NOMO-1 treated with dmso at 0.1 percent for 144 hours (cell line): Measurements from ENCODE around the gene MATN3.
A peak's percentile ranks its signal among the peaks of the same experiment; 100 is the strongest.

Source experiments
- DNase-seq: peaks from one replicate; lab custom pipeline; 2025; ENCODE audit not compliant: unreplicated experiment; lab: John Stamatoyannopoulos, UW

Gene MATN3

DNA sequence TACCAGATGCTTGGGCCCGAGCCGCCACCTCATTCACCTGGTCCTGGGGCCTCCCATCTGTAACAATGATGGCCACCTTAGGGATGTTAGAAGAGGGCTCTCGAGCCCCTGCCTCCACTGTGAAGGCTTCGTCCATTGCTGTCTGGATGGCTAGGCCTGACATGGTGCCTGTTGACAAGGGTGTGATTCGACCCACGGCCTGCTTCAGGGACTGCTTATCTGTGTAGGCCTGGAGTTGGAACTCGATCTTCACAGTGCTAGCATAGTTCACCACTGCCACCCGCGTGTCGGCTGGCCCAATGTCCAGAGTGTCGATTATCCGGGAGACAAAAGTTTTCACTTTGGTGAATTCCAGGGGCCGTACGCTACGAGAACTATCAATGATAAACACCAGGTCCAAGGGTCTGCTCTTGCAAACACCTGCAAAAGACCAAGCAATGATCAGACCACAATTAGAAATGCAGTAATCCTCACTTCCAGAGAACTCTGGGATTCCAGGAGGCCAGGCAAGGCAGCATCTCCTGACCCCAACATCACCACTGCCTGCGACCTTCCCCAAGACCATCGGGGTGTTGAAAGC, 6.5 kb downstream of the MATN3 start:
- no peak for DNase-seq

DNA sequence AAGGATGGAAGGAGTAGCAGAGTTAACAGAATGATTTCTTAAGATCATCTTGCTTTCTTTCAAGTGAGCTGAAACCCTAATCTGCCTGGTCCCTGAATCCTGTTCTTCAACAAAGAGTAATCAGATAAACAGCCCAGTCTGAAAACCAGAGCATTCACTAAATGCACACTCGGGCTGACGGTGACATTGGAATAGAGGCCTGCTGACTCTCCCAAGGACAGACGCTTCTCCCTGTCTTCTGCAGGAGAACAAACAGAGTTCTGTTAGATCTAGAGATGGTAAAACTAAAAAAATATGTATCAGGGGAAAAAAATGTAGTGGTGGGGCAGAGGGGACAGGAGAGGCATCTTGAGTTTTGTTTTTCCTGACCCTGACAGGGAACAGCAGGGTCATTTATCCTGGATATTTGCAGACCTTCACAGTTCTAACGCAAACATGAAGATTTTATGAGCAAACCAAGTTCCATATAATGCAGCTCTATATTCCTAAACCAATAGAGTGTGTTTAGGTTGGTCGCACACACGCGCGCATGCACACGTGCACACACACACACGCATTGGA, 7.3 kb downstream of the MATN3 start:
- no peak for DNase-seq

DNA sequence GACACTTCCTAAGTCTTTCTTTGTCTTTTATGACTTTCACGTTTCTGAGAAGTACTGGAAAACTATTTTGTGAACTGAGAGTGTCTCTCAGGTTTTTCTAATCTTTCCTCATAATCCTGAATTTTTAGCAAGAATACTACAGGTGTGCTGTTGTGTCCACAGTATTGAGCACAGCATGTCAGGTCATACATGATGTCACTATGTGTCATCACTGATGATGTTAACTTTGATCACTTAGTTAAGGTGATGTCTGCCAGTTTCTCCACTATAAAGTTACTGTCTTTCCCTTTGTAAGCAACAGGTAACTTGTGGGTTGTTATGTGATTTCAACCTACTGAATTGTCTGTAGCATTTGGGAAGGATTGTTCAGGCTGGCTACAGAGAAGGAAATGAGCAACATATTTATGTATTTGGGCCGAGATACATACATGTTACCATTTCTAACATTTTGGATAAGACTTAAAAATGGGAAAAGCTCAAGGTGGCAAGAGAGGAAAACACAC, 11.1 kb downstream of the MATN3 start:
- no peak for DNase-seq

DNA sequence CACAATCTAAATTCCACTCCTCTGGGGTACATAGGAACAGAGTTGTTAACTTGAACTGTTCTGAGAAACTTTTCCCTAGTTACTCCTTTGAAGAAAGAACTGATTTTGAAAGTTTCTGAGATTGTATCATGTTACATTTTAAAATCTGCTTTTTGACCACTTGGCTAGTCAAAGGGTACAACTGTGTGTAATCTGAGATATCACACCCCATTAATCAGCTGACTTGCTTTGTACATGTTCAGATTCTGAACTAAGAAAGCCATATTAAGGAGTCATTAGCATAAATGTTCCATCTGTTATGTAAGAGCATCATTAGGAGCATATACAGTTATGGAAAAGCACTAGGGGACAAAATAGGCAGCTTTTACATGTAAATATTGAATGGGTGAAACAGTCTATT, 18.7 kb downstream of the MATN3 start:
- no peak for DNase-seq

- no peak for DNase-seq
These were observed 20.6 kb downstream of the MATN3 start for GRCh38 chr2:19991895-19992294.

GRCh38 chr2:19990416-19990728, 22.1 kb downstream of the MATN3 start:
- no peak for DNase-seq

GRCh38 chr2:19989667-19990415, 22.6 kb downstream of the MATN3 start, which contains the start of gene WDR35:
WDR35 (minus strand) TSS chr2:19990105; CDS start chr2:19990015, 90 bp downstream.
- DNase-seq, result peak; percentile 9

GRCh38 chr2:19989342-19989666, 23.2 kb downstream of the MATN3 start:
- no peak for DNase-seq

GRCh38 chr2:19988600-19988999, 23.9 kb downstream of the MATN3 start:
- no peak for DNase-seq

- DNase-seq, result peak; percentile 11
These were observed 24.5 kb downstream of the MATN3 start for GRCh38 chr2:19987936-19988335.

DNA sequence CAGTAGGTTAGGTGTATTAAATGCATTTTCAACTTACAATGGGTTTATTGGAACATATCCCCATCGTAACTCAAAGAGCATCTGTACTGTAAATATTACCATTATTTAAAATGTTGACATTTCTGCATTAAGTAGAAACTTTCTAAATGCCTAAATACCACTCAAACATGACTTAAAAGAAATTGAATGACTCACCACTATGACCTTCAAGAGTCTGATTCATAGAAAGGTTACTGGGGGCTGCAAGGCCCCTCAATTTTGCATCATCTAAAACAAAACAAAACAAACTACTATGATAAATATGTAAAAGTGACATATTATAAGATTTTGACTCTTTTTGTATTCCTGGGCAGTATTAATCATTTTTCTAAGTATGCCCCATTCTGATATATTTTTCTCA, 30.2 kb downstream of the MATN3 start:
- no peak for DNase-seq

- no peak for DNase-seq
These were observed 32.5 kb downstream of the MATN3 start for GRCh38 chr2:19979932-19980331.

DNA sequence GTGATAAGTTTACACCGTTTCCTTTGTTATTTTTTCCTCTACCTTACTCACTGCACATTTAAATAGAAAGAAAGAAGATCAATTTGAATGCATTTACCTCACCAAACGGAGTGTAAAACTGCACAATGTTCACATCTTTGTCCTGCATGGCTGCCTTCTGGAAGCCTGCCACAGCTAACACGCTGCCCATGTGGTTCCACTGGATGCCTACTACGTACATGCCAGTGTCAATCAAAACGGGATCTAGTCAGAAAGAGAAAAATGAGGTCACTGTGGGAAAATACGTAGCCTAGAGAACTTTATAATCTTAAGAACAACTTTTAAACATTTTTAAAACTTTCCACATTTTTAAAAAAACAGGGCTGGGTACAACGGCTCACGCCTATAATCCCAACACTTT, 39.0 kb downstream of the MATN3 start:
- no peak for DNase-seq

DNA sequence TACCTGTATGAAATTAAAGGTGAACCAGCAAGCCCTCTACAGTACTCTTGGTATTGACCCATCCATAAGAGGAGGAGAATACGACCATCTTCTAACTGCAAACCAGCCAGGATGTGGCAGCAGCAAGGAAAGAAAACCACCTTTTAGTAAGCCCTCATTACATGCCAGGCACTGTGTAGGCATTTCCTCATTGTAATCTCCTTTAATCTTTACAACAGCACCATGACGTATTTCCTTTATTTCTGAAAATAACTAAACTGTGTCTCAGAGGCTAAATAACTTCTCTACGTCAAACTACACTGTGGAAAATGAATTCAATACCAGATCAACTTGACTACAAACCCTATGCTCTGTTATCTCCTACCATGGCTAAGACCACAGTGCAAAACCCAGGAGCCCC, 40.8 kb downstream of the MATN3 start:
- DNase-seq, result no peak

- DNase-seq, result no peak
These were observed 49.1 kb downstream of the MATN3 start for GRCh38 chr2:19963386-19963785.

- DNase-seq, result peak; percentile 45
These were observed 56.7 kb downstream of the MATN3 start for GRCh38 chr2:19955544-19956422.

DNA sequence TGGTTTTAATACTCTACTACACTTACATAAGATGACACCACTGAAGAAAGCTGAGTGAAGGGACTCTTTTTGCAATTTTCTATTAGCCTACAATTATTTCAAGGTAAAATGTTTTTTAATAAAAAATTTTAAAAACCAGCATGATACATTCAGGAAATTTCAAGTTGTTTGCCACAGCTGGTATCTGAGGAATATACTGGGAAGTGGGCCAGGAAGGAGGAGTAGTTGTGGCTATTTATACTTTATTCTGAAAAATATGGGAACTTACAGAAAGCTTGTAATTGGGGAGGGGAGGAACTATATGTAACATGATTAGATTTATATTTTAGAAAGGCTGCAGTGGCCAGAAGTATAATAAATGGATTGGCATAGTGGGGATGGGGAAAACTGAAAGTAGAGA, 63.4 kb downstream of the MATN3 start:
- no peak for DNase-seq

- DNase-seq, result no peak
These were observed 65.1 kb downstream of the MATN3 start for GRCh38 chr2:19947184-19947940.

- DNase-seq, result no peak
These were observed 68.1 kb downstream of the MATN3 start for GRCh38 chr2:19944205-19944845.

GRCh38 chr2:19943189-19943588, 69.3 kb downstream of the MATN3 start:
- DNase-seq, result no peak
